HEK293T (cell line): ENCODE measurements around the gene CD101.

Source experiments
- CTCF ChIA-PET: fragments of 350-600 bp; formaldehyde crosslinking; extraction: SDS; loops from one replicate; lab custom pipeline; 2021; ENCODE audit warnings: antibody characterized with exemption, inconsistent platforms; lab: Yijun Ruan, JAX
- POLR2A ChIA-PET: fragments of 350-600 bp; formaldehyde crosslinking; extraction: SDS; loops from one replicate; lab custom pipeline; 2020; ENCODE audit warnings: antibody characterized with exemption, inconsistent platforms; lab: Yijun Ruan, JAX
- DNase-seq: peaks from one replicate; pipeline ENCODE4 v3.0.0; 2012; ENCODE audit warnings: mixed read lengths; ENCODE audit errors: extremely low spot score
- ARNT ChIP-seq: fragments of 450-650 bp; IDR thresholded peaks from 2 replicates; pipeline ENCODE4 v1.6.1; 2017; ENCODE audit warnings: mild to moderate bottlenecking
- BHLHE40 ChIP-seq: fragments of 450-650 bp; IDR thresholded peaks from 2 replicates; pipeline ENCODE4 v1.6.1; 2016; ENCODE audit warnings: mild to moderate bottlenecking, moderate library complexity, borderline replicate concordance
- CTBP1 ChIP-seq: fragments of 450-650 bp; IDR thresholded peaks from 2 replicates; pipeline ENCODE4 v1.6.1; 2016; ENCODE audit warnings: borderline replicate concordance
- ELF4 ChIP-seq: fragments of 450-650 bp; IDR thresholded peaks from 2 replicates; pipeline ENCODE4 v1.6.1; 2017; ENCODE audit warnings: antibody characterized with exemption
- FOXA1 ChIP-seq: fragments of 450-650 bp; IDR thresholded peaks from 2 replicates; pipeline ENCODE4 v1.6.1; 2016; ENCODE audit warnings: mild to moderate bottlenecking
- FOXK2 ChIP-seq: fragments of 450-650 bp; IDR thresholded peaks from 2 replicates; pipeline ENCODE4 v1.6.1; 2016; ENCODE audit warnings: mild to moderate bottlenecking
- FOXM1 ChIP-seq: fragments of 450-650 bp; IDR thresholded peaks from 2 replicates; pipeline ENCODE4 v1.6.1; 2017; ENCODE audit warnings: mild to moderate bottlenecking, borderline replicate concordance
- HDGF ChIP-seq: fragments of 450-650 bp; IDR thresholded peaks from 2 replicates; pipeline ENCODE4 v1.6.1; 2017; ENCODE audit warnings: antibody characterized with exemption, borderline replicate concordance
- L3MBTL2 ChIP-seq: fragments of 450-650 bp; conservative IDR thresholded peaks from 2 replicates; pipeline ENCODE4 v1.6.1; 2016; ENCODE audit warnings: mild to moderate bottlenecking
- LEF1 ChIP-seq: fragments of 450-650 bp; IDR thresholded peaks from 2 replicates; pipeline ENCODE4 v1.6.1; 2017; ENCODE audit warnings: mild to moderate bottlenecking, borderline replicate concordance
- NFRKB ChIP-seq: fragments of 450-650 bp; IDR thresholded peaks from 2 replicates; pipeline ENCODE4 v1.6.1; 2016; ENCODE audit warnings: mild to moderate bottlenecking, moderate library complexity
- SP1 ChIP-seq: fragments of 450-650 bp; IDR thresholded peaks from 2 replicates; pipeline ENCODE4 v1.6.1; 2017
- SUZ12 ChIP-seq: fragments of 450-650 bp; IDR thresholded peaks from 2 replicates; pipeline ENCODE4 v1.6.1; 2016; ENCODE audit warnings: mild to moderate bottlenecking
- TARDBP ChIP-seq: fragments of 450-650 bp; IDR thresholded peaks from 2 replicates; pipeline ENCODE4 v1.6.1; 2016
- ZNF384 ChIP-seq: fragments of 450-650 bp; IDR thresholded peaks from 2 replicates; pipeline ENCODE4 v1.6.1; 2016
- TF ChIP-seq, protein P1 (sequence below): fragments of 450-650 bp; IDR thresholded peaks from 2 replicates; pipeline ENCODE4 v1.6.1; 2016

The CD101 gene

GRCh38 chr1:116961606-116962005 lies 40.0 kb upstream of the CD101 start:
- ChIA-PET CTCF (no interaction called here), POLR2A (no interaction called here)
- TF ChIP-seq ELF4: no peak
- DNase-seq: no peak

- ChIA-PET POLR2A (no interaction called here), CTCF (no interaction called here)
- TF ChIP-seq TARDBP (no peak), ELF4 (no peak), ZNF384 (no peak), HDGF (no peak), FOXA1 (no peak), FOXK2 (no peak), SP1 (no peak), CTBP1 (no peak), FOXM1 (no peak), BHLHE40 (no peak), NFRKB (no peak), L3MBTL2 (no peak), ARNT (no peak)
- TF ChIP-seq, protein P1, sequence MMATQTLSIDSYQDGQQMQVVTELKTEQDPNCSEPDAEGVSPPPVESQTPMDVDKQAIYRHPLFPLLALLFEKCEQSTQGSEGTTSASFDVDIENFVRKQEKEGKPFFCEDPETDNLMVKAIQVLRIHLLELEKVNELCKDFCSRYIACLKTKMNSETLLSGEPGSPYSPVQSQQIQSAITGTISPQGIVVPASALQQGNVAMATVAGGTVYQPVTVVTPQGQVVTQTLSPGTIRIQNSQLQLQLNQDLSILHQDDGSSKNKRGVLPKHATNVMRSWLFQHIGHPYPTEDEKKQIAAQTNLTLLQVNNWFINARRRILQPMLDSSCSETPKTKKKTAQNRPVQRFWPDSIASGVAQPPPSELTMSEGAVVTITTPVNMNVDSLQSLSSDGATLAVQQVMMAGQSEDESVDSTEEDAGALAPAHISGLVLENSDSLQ: no peak
- no peak for DNase-seq
These were observed 38.4 kb upstream of the CD101 start for GRCh38 chr1:116962987-116963639.

- POLR2A ChIA-PET: no interaction called here
- CTCF ChIA-PET: no interaction called here
- no peak for DNase-seq
- TF ChIP-seq FOXA1 (no peak), FOXK2 (no peak), ARNT (no peak), BHLHE40 (no peak), SP1 (no peak), FOXM1 (no peak), HDGF (no peak), ZNF384 (no peak), ELF4 (no peak), NFRKB (no peak), L3MBTL2 (no peak), CTBP1 (no peak), LEF1 (no peak), TARDBP (no peak), SUZ12 (no peak)
- TF ChIP-seq, protein P1: no peak
These were observed 34.8 kb upstream of the CD101 start for GRCh38 chr1:116966791-116967190.

DNA sequence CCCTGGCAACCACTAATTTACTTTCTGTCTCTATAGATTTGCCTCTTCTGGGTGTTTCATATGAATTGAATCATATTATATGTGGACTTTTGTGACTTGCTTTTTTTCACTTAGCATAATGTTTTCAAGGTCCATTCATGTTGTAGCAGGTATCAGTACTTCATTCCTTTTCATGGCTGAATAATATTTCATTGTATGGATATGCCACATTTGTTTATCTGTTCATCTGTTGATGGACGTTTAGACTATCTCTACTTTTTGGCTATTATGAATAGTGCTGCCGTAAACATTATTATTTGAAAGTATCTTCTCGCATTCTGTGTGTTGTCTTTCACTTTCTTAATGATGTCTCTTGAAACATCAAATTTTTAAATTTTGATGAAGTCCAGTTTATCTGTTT lies 32.8 kb upstream of the CD101 start:
- TF ChIP-seq TARDBP (no peak), FOXM1 (no peak), LEF1 (no peak), ZNF384 (no peak), ARNT (no peak), FOXK2 (no peak), ELF4 (no peak), L3MBTL2 (no peak), SP1 (no peak), FOXA1 (no peak), CTBP1 (no peak), NFRKB (no peak), HDGF (no peak), SUZ12 (no peak)
- TF ChIP-seq, protein P1: no peak
- ChIA-PET POLR2A (no interaction called here), CTCF (no interaction called here)
- DNase-seq: no peak

DNA sequence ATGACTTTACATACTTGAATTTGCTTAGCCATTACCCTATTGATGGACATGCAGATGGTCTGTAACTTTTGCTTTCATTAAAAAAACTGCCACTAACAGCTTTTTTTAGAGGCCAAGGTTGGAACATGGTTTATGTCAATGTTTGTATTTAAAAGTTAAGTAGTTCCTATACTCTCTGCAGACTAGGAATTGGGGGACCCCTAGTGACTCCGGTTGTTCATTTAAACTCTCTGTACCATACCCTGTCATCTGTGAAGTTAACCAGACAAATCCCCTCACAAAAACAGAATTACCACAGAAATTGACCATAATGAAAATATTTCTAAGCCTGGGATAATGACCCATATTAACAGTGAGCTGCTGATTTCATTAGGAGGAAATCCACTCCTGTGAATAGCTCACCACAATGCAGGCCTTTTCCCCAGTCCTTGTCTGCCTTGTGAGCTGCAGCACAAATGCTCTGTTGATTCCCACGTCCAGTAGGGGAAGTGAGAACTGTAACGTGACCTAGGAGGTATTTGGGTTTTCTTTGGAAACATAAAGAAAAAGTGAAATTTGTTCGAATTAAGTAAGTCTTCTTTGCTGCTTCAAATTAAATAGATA lies 30.2 kb upstream of the CD101 start:
- CTCF ChIA-PET: interaction anchor here (0.6 kb wide), 1 partner anchor 237 kb away, joined by 6 read pairs; no protein-coding TSS in a partner anchor
- POLR2A ChIA-PET: interaction anchor here (0.6 kb wide), 1 partner anchor 14 kb away, joined by 3 read pairs; no protein-coding TSS in a partner anchor

More for the DNA sequence above, 30.2 kb upstream of the CD101 start:
- no peak for TF ChIP-seq TARDBP
- no peak for TF ChIP-seq SP1
- no peak for TF ChIP-seq HDGF
- TF ChIP-seq, protein P1: no peak
- no peak for TF ChIP-seq FOXM1
- TF ChIP-seq BHLHE40: no peak
- no peak for TF ChIP-seq L3MBTL2
- no peak for TF ChIP-seq LEF1
- TF ChIP-seq FOXA1: no peak
- no peak for TF ChIP-seq ELF4
- no peak for DNase-seq
